H1 (cell line): ENCODE data around the gene MFRP. TPM values are rescaled to one million over a fixed set of nuclear protein-coding genes. Genes with fewer than 3 reads are reported as not detected.

Experiments
- CTCF ChIA-PET: fragments of 300-600 bp; sonication (Branson Sonifier 250); formaldehyde crosslinking; loops from one replicate; lab custom pipeline; 2021; ENCODE audit not compliant: partially characterized antibody; lab: Charles Lee
- POLR2A ChIA-PET: fragments of 300-600 bp; sonication (Branson Sonifier 250); formaldehyde crosslinking; loops from one replicate; lab custom pipeline; 2021; ENCODE audit warnings: inconsistent platforms; ENCODE audit not compliant: partially characterized antibody; lab: Charles Lee
- DNase-seq, 2 experiments: peaks; one replicate each; pipeline versions ENCODE4 v3.0.0 to v3.0.0-alpha.2; 2010 to 2022; ENCODE audit warnings: low spot score in 2 of 2, low read depth in 1 of 2, mixed read lengths in 1 of 2
- FAIRE-seq: peaks from 2 replicates; lab custom pipeline; 2011; peaks lifted over from hg19 to GRCh38; lab: Jason Lieb, UNC
- H2AFZ ChIP-seq: 2 replicates; pipeline ENCODE4 v1.8.1; 2012; ENCODE audit warnings: low read length, inconsistent platforms
- H2AK5ac ChIP-seq: 2 replicates; pipeline ENCODE4 v1.6.1; 2013; ENCODE audit warnings: low read depth, low read length
- H2BK120ac ChIP-seq: replicated peaks from 2 replicates; pipeline ENCODE3; 2013; ENCODE audit warnings: low read depth, low read length, inconsistent platforms
- H2BK12ac ChIP-seq: 2 replicates; pipeline ENCODE4 v1.6.1; 2013; ENCODE audit warnings: low read depth, low read length
- H2BK15ac ChIP-seq: 2 replicates; pipeline ENCODE4 v1.6.1; 2013; ENCODE audit warnings: low read length
- H2BK20ac ChIP-seq: 2 replicates; pipeline ENCODE4 v1.6.1; 2013; ENCODE audit warnings: low read length
- H2BK5ac ChIP-seq: 2 replicates; pipeline ENCODE4 v1.6.1; 2013; ENCODE audit warnings: low read depth, low read length
- H3K14ac ChIP-seq: 2 replicates; pipeline ENCODE4 v1.6.1; 2013; ENCODE audit warnings: inconsistent platforms; ENCODE audit not compliant: insufficient read length
- H3K18ac ChIP-seq: 2 replicates; pipeline ENCODE4 v1.6.1; 2013; ENCODE audit warnings: low read length; ENCODE audit errors: extremely low read depth
- H3K23ac ChIP-seq: 2 replicates; pipeline ENCODE4 v1.6.1; 2013; ENCODE audit warnings: inconsistent platforms; ENCODE audit not compliant: insufficient read length
- H3K23me2 ChIP-seq: 2 replicates; pipeline ENCODE4 v1.6.1; 2013; ENCODE audit warnings: low read depth, low read length
- H3K27ac ChIP-seq: 2 replicates; pipeline ENCODE4 v1.6.1; 2011; ENCODE audit warnings: low read depth, low read length, inconsistent platforms
- H3K27me3 ChIP-seq, 4 experiments: replicated peaks in 1 of 4; 1 replicate in 1 of 4; 2 replicates in 3 of 4; pipeline versions ENCODE4 v1.6.1 to v1.8.1; 2011 to 2013; ENCODE audit warnings: low read length in 3 of 4, mild to moderate bottlenecking in 3 of 4, inconsistent platforms in 2 of 4, mixed read lengths in 2 of 4, moderate library complexity in 1 of 4; ENCODE audit not compliant: control insufficient read depth in 3 of 4, insufficient read depth in 3 of 4; ENCODE audit errors: extremely low read depth in 1 of 4
- H3K36me3 ChIP-seq, 4 experiments: 2 replicates each; pipeline versions ENCODE4 v1.6.1 to v1.8.1; 2011 to 2013; ENCODE audit warnings: mild to moderate bottlenecking in 4 of 4, low read length in 3 of 4, moderate library complexity in 2 of 4, control low read depth in 1 of 4, inconsistent platforms in 1 of 4; ENCODE audit not compliant: insufficient read depth in 4 of 4, control insufficient read depth in 2 of 4
- H3K4ac ChIP-seq: replicated peaks from 2 replicates; pipeline ENCODE3; 2013; ENCODE audit warnings: low read length, low read depth, mixed read lengths, inconsistent platforms; ENCODE audit not compliant: insufficient read length
- H3K4me1 ChIP-seq, 4 experiments: replicated peaks in 1 of 4; 1 replicate in 1 of 4; 2 replicates in 3 of 4; pipeline versions ENCODE4 v1.6.1 to v1.8.1; 2011 to 2013; ENCODE audit warnings: low read length in 3 of 4, inconsistent platforms in 2 of 4, mixed read lengths in 1 of 4; ENCODE audit not compliant: insufficient read depth in 4 of 4, control insufficient read depth in 3 of 4
- H3K4me2 ChIP-seq, 2 experiments: 2 replicates each; pipeline versions ENCODE4 v1.6.1 to v1.8.1; 2011 to 2013; ENCODE audit warnings: low read depth in 2 of 2, low read length in 2 of 2, control low read depth in 1 of 2, inconsistent platforms in 1 of 2, mild to moderate bottlenecking in 1 of 2; ENCODE audit not compliant: insufficient read depth in 1 of 2
- H3K4me3 ChIP-seq, 4 experiments: fragments of 200-600, 300-600 bp in 1 of 4; sonication (generic), shearing (Covaris generic), sonication (Bioruptor Twin) in 1 of 4; 2 replicates each; pipeline versions ENCODE4 v1.5.1 to v1.8.1; 2011 to 2016; ENCODE audit warnings: low read length in 4 of 4, low read depth in 3 of 4, control low read depth in 2 of 4, inconsistent platforms in 2 of 4, mild to moderate bottlenecking in 2 of 4, mixed read lengths in 1 of 4, moderate library complexity in 1 of 4; ENCODE audit not compliant: insufficient read depth in 2 of 4; ENCODE audit errors: extremely low read depth in 1 of 4
- H3K56ac ChIP-seq: replicated peaks from 2 replicates; pipeline ENCODE3; 2013; ENCODE audit warnings: low read depth, mild to moderate bottlenecking, mixed read lengths, low read length, inconsistent platforms; ENCODE audit not compliant: insufficient read length
- H3K79me1 ChIP-seq: 2 replicates; pipeline ENCODE4 v1.6.1; 2013; ENCODE audit warnings: low read depth, low read length, control low read depth
- H3K79me2 ChIP-seq, 2 experiments: 2 replicates each; pipeline versions ENCODE4 v1.6.1 to v1.8.1; 2012 to 2013; ENCODE audit warnings: low read length in 2 of 2, mild to moderate bottlenecking in 2 of 2, inconsistent platforms in 1 of 2; ENCODE audit not compliant: insufficient read depth in 2 of 2, control insufficient read depth in 1 of 2
- H3K9ac ChIP-seq, 4 experiments: replicated peaks in 1 of 4; 1 replicate in 1 of 4; 2 replicates in 3 of 4; pipeline versions ENCODE4 v1.6.1 to v1.8.1; 2011 to 2013; ENCODE audit warnings: low read depth in 3 of 4, low read length in 3 of 4, control low read depth in 2 of 4, mild to moderate bottlenecking in 2 of 4, moderate library complexity in 2 of 4, inconsistent platforms in 1 of 4; ENCODE audit errors: extremely low read depth in 1 of 4
- H3K9me3 ChIP-seq, 2 experiments: 2 replicates each; pipeline versions ENCODE4 v1.6.1 to v1.8.1; 2012 to 2013; ENCODE audit warnings: mild to moderate bottlenecking in 2 of 2, moderate library complexity in 2 of 2, control low read depth in 1 of 2, inconsistent platforms in 1 of 2, low read depth in 1 of 2, low read length in 1 of 2, mixed read lengths in 1 of 2; ENCODE audit not compliant: insufficient read depth in 2 of 2
- H4K20me1 ChIP-seq, 2 experiments: replicated peaks in 1 of 2; 2 replicates each; pipeline versions ENCODE3 to v1.8.1; 2011 to 2013; ENCODE audit warnings: inconsistent platforms in 2 of 2, low read length in 2 of 2, mild to moderate bottlenecking in 1 of 2; ENCODE audit not compliant: insufficient read depth in 2 of 2, control insufficient read depth in 1 of 2
- H4K5ac ChIP-seq: 2 replicates; pipeline ENCODE4 v1.6.1; 2013; ENCODE audit warnings: low read length, low read depth, mixed read lengths, inconsistent platforms; ENCODE audit not compliant: insufficient read length
- H4K8ac ChIP-seq: 2 replicates; pipeline ENCODE4 v1.8.0; 2013; ENCODE audit warnings: mild to moderate bottlenecking, moderate library complexity, low read length, inconsistent platforms; ENCODE audit not compliant: insufficient read depth; ENCODE audit errors: extremely low read depth
- H4K91ac ChIP-seq: replicated peaks from 2 replicates; pipeline ENCODE3; 2013; ENCODE audit warnings: low read length, mixed read lengths, inconsistent platforms; ENCODE audit not compliant: insufficient read length
- ASH2L ChIP-seq: fragments of 200-600, 300-600 bp; sonication (generic); IDR thresholded peaks from one replicate; pipeline ENCODE4 v1.7.1; 2017; ENCODE audit warnings: low read length
- CBX5 ChIP-seq: fragments of 300-800, 300-1000 bp; sonication (generic); IDR thresholded peaks from 2 replicates; pipeline ENCODE4 v1.7.1; 2016; ENCODE audit warnings: antibody characterized with exemption, low read length, low read depth
- CHD1 ChIP-seq: IDR thresholded peaks from 2 replicates; pipeline ENCODE4 v1.6.1; 2012; ENCODE audit warnings: low read depth, low read length, improper control_type of control experiment
- GABPA ChIP-seq: IDR thresholded peaks from 2 replicates; pipeline ENCODE4 v1.6.1; 2011; ENCODE audit warnings: mild to moderate bottlenecking, low read length, moderate library complexity, borderline replicate concordance; ENCODE audit not compliant: insufficient read depth
- MAFK ChIP-seq: IDR thresholded peaks from 2 replicates; pipeline ENCODE4 v1.6.1; 2012; ENCODE audit warnings: low read depth, mild to moderate bottlenecking, improper control_type of control experiment, low read length
- POLR2AphosphoS5 ChIP-seq: IDR thresholded peaks from 2 replicates; pipeline ENCODE4 v1.6.1; 2011; ENCODE audit warnings: low read depth, low read length
- RBBP5 ChIP-seq: IDR thresholded peaks from 2 replicates; pipeline ENCODE4 v1.7.1; 2012; ENCODE audit warnings: low read depth, mild to moderate bottlenecking, inconsistent platforms, low read length, moderate library complexity, borderline replicate concordance
- RXRA ChIP-seq: IDR thresholded peaks from 2 replicates; pipeline ENCODE4 v1.6.1; 2011; ENCODE audit warnings: low read depth, mild to moderate bottlenecking, low read length, moderate library complexity; ENCODE audit not compliant: insufficient read depth
- SIRT6 ChIP-seq: IDR thresholded peaks from one replicate; pipeline ENCODE4 v1.7.1; 2012; ENCODE audit warnings: low read length, inconsistent platforms
- YY1 ChIP-seq: IDR thresholded peaks from 2 replicates; pipeline ENCODE4 v1.6.1; 2011; ENCODE audit warnings: low read depth, mild to moderate bottlenecking, low read length
- WGBS, 2 experiments: shearing (Covaris generic) in 1 of 2; methylation state at CpG; one replicate each; pipeline versions ENCODE4 v1.1.6 to v1.1.7; 2013 to 2015; ENCODE audit warnings: low lambda C conversion rate in 2 of 2, mixed read lengths in 2 of 2, inconsistent platforms in 1 of 2, low coverage in 1 of 2, missing lambda C conversion rate in 1 of 2; ENCODE audit not compliant: insufficient replicate concordance in 2 of 2, insufficient coverage in 1 of 2, insufficient read length in 1 of 2; ENCODE audit errors: extremely low coverage in 1 of 2, missing lambda C conversion rate in 1 of 2; 5-methylcytosine and 5-hydroxymethylcytosine counted together
- polyA plus RNA-seq, 7 experiments: library from polyadenylated mRNA; depleted of rRNA in 3 of 7; stranded (reverse) in 5 of 7; unstranded in 2 of 7; fragments of >200 nt in 5 of 7; fragments of 200-250 nt in 2 of 7; gene quantifications; 1 replicate in 5 of 7; 2 replicates in 1 of 7; 4 replicates in 1 of 7; pipeline versions ENCODE4 v1.2.1 to v1.2.3, GENCODE V29; 2011 to 2013; ENCODE audit warnings: missing spikeins in 2 of 7, mixed read lengths in 2 of 7
- total RNA-seq: library from RNA; stranded (reverse); fragmentation: NEBNext Ultra II Directional; extraction: Animal tissue kit (Norgen Biotek cat#: 25700); gene quantifications from 2 replicates; pipeline ENCODE4 v1.2.1, GENCODE V29; 2021
- TF ChIP-seq, protein P1 (sequence below), 3 experiments: IDR thresholded peaks; 1 replicate in 2 of 3; 2 replicates in 1 of 3; pipeline versions ENCODE4 v1.5.1 to v1.6.1; 2011; ENCODE audit warnings: low read length in 3 of 3, mild to moderate bottlenecking in 3 of 3, inconsistent platforms in 2 of 3, low read depth in 1 of 3, moderate library complexity in 1 of 3; ENCODE audit not compliant: insufficient read depth in 1 of 3; ENCODE audit errors: control extremely low read depth in 1 of 3
- TF ChIP-seq, protein P2 (sequence below): IDR thresholded peaks from 2 replicates; pipeline ENCODE4 v1.6.1; 2012; ENCODE audit warnings: inconsistent platforms

The MFRP gene
- total and polyA plus RNA-seq, 2 of the 8 experiments (the other 6 are each of a cell fraction or from before 2014, with no cell fraction given) = 0.02 TPM; not detected in 1

DNA sequence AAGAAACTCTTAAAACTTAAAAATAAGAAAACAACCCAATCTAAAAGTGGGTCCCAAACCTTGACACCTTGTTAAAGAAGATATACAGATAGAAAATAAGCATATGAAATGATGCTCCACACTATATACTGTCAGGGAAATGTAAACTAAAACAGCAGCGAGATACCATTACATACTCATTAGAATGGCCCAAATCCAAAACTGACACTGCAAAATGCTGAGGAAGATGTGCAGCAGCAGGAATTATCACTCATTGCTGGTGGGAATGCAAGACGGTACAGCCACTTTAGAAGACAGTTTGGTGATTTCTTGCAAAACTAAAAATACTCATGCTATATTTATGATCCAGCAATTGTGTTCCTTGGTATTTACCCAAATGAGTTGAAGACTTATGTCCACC is 17.2 kb downstream of the MFRP start:
- H3K4me1 ChIP-seq = no peaks in the 10 kb centered on the region; a peak in 1 of 7 replicates
- ChIA-PET CTCF (interaction anchor here (1.0 kb wide), 1 partner anchor 45 kb away, joined by 3 read pairs; no protein-coding TSS in a partner anchor), POLR2A (interaction anchor here (0.7 kb wide), 1 partner anchor 11 kb away, joined by 4 read pairs; no protein-coding TSS in a partner anchor)
- H3K14ac ChIP-seq = no peak overlapping the region
- DNase-seq (no peak), FAIRE-seq (no peak)
- no peaks in the 10 kb centered on the region for H3K23me2 ChIP-seq
- 97% methylated on average over 2 of the region's 2 CpGs; no CpG with 5 or more reads in 1 of the 2 experiments for WGBS, 2 experiments
- H4K5ac ChIP-seq = no peak overlapping the region
- no peaks in the 10 kb centered on the region for H3K27me3 ChIP-seq
- no peaks in the 10 kb centered on the region for H3K79me2 ChIP-seq
- H3K79me1 ChIP-seq = no peaks in the 10 kb centered on the region
- no peak overlapping the region for H2BK120ac ChIP-seq
- no peak overlapping the region for H2BK15ac ChIP-seq
- no peak overlapping the region for H3K18ac ChIP-seq
- H4K91ac ChIP-seq = no peak overlapping the region
- no peaks in the 10 kb centered on the region for H3K9me3 ChIP-seq
- H4K20me1 ChIP-seq = no peaks in the 10 kb centered on the region
- H2BK5ac ChIP-seq = no peak overlapping the region
- H2AK5ac ChIP-seq = no peak overlapping the region
- no peak overlapping the region for H4K8ac ChIP-seq
- no peaks in the 10 kb centered on the region for H3K36me3 ChIP-seq
- H3K4ac ChIP-seq = no peak overlapping the region
- no peak overlapping the region for H2BK20ac ChIP-seq
- no peak overlapping the region for H3K4me2 ChIP-seq
- no peak overlapping the region for H2BK12ac ChIP-seq
- no peak overlapping the region for H3K27ac ChIP-seq
- no peak overlapping the region for H3K23ac ChIP-seq
- no peak overlapping the region for H2AFZ ChIP-seq
- no peak overlapping the region for H3K56ac ChIP-seq
- H3K4me3 ChIP-seq = no peak overlapping the region
- H3K9ac ChIP-seq = no peak overlapping the region
- TF ChIP-seq, protein P1, sequence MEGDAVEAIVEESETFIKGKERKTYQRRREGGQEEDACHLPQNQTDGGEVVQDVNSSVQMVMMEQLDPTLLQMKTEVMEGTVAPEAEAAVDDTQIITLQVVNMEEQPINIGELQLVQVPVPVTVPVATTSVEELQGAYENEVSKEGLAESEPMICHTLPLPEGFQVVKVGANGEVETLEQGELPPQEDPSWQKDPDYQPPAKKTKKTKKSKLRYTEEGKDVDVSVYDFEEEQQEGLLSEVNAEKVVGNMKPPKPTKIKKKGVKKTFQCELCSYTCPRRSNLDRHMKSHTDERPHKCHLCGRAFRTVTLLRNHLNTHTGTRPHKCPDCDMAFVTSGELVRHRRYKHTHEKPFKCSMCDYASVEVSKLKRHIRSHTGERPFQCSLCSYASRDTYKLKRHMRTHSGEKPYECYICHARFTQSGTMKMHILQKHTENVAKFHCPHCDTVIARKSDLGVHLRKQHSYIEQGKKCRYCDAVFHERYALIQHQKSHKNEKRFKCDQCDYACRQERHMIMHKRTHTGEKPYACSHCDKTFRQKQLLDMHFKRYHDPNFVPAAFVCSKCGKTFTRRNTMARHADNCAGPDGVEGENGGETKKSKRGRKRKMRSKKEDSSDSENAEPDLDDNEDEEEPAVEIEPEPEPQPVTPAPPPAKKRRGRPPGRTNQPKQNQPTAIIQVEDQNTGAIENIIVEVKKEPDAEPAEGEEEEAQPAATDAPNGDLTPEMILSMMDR (IDR thresholded peaks at IDR 0.05; ENCODE audit: control extremely low read depth in 1 of 3, insufficient read depth in 1 of 3, low read depth in 1 of 3, low read length in 3 of 3) = no peak
- TF ChIP-seq CHD1 (no peak), RXRA (no peak), YY1 (no peak), MAFK (no peak), POLR2AphosphoS5 (no peak), SIRT6 (no peak), GABPA (no peak), ASH2L (no peak), CBX5 (no peak), RBBP5 (no peak)
- TF ChIP-seq, protein P2, sequence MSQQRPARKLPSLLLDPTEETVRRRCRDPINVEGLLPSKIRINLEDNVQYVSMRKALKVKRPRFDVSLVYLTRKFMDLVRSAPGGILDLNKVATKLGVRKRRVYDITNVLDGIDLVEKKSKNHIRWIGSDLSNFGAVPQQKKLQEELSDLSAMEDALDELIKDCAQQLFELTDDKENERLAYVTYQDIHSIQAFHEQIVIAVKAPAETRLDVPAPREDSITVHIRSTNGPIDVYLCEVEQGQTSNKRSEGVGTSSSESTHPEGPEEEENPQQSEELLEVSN = no peak
